Measurements from ENCODE around the gene SCN8A. TPM values are rescaled to one million over a fixed set of nuclear protein-coding genes. Genes with fewer than 3 reads are reported as not detected.

Gene SCN8A
- total RNA-seq, 1 donor from 2014 or later: 0.53 TPM

DNA sequence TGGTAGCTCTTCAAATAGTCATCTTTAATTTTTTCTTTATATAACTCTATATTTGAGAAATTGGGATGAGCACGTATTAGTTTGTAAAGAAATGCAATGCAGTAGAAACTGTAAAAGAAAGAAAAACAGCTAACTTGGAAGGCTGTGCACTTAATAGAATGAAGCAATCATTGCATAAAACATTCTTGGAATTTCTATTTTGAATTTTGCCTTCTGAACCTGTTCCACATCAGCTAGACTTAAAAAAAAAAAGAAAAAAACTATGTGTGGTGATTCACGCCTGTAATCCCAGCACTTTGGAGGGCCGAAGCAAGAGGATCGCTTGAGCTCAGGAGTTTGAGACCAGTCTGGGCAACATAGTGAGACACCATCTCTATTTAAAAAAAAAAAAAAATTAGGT, 29.4 kb downstream of the SCN8A start:
- Histone ChIP-seq H3K36me3 (no peaks in the 10 kb centered on the region), H3K9me3 (no peaks in the 10 kb centered on the region), H3K27me3 (ENCODE audit: low read depth) (peaks cover 4% of the 10 kb centered on the region), H3K27ac (no peak overlapping the region), H3K4me1 (no peaks in the 10 kb centered on the region), H3K4me3 (no peak overlapping the region)
- TF ChIP-seq, protein P1, sequence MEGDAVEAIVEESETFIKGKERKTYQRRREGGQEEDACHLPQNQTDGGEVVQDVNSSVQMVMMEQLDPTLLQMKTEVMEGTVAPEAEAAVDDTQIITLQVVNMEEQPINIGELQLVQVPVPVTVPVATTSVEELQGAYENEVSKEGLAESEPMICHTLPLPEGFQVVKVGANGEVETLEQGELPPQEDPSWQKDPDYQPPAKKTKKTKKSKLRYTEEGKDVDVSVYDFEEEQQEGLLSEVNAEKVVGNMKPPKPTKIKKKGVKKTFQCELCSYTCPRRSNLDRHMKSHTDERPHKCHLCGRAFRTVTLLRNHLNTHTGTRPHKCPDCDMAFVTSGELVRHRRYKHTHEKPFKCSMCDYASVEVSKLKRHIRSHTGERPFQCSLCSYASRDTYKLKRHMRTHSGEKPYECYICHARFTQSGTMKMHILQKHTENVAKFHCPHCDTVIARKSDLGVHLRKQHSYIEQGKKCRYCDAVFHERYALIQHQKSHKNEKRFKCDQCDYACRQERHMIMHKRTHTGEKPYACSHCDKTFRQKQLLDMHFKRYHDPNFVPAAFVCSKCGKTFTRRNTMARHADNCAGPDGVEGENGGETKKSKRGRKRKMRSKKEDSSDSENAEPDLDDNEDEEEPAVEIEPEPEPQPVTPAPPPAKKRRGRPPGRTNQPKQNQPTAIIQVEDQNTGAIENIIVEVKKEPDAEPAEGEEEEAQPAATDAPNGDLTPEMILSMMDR (IDR thresholded peaks at IDR 0.05): no peak
- intact Hi-C loops (cut with DNase I): no loop called here
- ATAC-seq: no peak
- DNase-seq: no peak

GRCh38 chr12:51621156-51621922, 30.3 kb downstream of the SCN8A start:
- intact Hi-C loops (cut with DNase I): no loop called here
- ATAC-seq: no peak
- Histone ChIP-seq H3K9me3 (no peaks in the 10 kb centered on the region), H3K4me3 (no peak overlapping the region), H3K4me1 (no peaks in the 10 kb centered on the region), H3K36me3 (no peaks in the 10 kb centered on the region), H3K27me3 (ENCODE audit: low read depth) (peaks cover 3% of the 10 kb centered on the region), H3K27ac (no peak overlapping the region)
- DNase-seq: no peak
- TF ChIP-seq, protein P1 (IDR thresholded peaks at IDR 0.05): no peak

- no peak for ATAC-seq
- no peak overlapping the region for H3K4me3 ChIP-seq
- DNase-seq: no peak
- TF ChIP-seq, protein P1 (IDR thresholded peaks at IDR 0.05): no peak
- intact Hi-C loops (cut with DNase I): no loop called here
- H3K27me3 ChIP-seq (ENCODE audit: low read depth): no peaks in the 10 kb centered on the region
- H3K27ac ChIP-seq: no peak overlapping the region
- no peaks in the 10 kb centered on the region for H3K9me3 ChIP-seq
- no peaks in the 10 kb centered on the region for H3K36me3 ChIP-seq
- H3K4me1 ChIP-seq: no peaks in the 10 kb centered on the region
Measured at GRCh38 chr12:51622564-51622963, 31.5 kb downstream of the SCN8A start.

GRCh38 chr12:51625370-51625769, 34.3 kb downstream of the SCN8A start:
- Histone ChIP-seq H3K9me3 (no peaks in the 10 kb centered on the region), H3K4me1 (no peaks in the 10 kb centered on the region), H3K27ac (no peak overlapping the region), H3K27me3 (ENCODE audit: low read depth) (no peaks in the 10 kb centered on the region), H3K36me3 (no peaks in the 10 kb centered on the region), H3K4me3 (no peak overlapping the region)
- no peak for DNase-seq
- TF ChIP-seq, protein P1 (IDR thresholded peaks at IDR 0.05): no peak
- ATAC-seq: no peak
- intact Hi-C loops (cut with DNase I): no loop called here

GRCh38 chr12:51626115-51626514, 35.1 kb downstream of the SCN8A start:
- Histone ChIP-seq H3K4me3 (no peak overlapping the region), H3K36me3 (no peaks in the 10 kb centered on the region), H3K9me3 (no peaks in the 10 kb centered on the region), H3K27ac (no peak overlapping the region), H3K27me3 (ENCODE audit: low read depth) (no peaks in the 10 kb centered on the region), H3K4me1 (no peaks in the 10 kb centered on the region)
- intact Hi-C loops (cut with DNase I): no loop called here
- DNase-seq: no peak
- TF ChIP-seq, protein P1 (IDR thresholded peaks at IDR 0.05): no peak
- ATAC-seq: no peak

Measured in lower lobe of right lung (tissue), 2 donors.